ENCODE data around the gene GRK4.
"Not testable (repeated sequence)": the region's sequence is repeated elsewhere in the genome, so short reads cannot be mapped to it uniquely, and the experiment has no call there.

DNA sequence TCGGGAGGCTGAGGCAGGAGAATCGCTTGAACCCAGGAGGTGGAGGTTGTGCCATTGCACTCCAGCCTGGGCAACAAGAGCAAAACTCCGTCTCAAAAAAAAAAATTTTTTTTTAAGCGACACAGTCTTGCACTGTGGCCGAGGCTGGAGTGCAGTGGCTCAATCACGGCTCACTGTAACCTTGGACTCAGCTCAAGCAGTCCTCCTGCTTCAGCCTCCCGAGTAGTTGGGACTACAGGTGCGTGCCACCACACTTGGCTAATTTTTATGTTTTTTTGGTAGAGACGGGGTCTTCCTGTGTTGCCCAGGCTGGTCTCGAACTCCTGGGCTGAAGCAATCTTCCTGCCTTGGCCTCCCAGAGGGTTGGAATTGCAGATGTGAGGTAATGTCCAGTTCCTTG, 25.0 kb upstream of the GRK4 start:
- TF ChIP-seq, protein P1, sequence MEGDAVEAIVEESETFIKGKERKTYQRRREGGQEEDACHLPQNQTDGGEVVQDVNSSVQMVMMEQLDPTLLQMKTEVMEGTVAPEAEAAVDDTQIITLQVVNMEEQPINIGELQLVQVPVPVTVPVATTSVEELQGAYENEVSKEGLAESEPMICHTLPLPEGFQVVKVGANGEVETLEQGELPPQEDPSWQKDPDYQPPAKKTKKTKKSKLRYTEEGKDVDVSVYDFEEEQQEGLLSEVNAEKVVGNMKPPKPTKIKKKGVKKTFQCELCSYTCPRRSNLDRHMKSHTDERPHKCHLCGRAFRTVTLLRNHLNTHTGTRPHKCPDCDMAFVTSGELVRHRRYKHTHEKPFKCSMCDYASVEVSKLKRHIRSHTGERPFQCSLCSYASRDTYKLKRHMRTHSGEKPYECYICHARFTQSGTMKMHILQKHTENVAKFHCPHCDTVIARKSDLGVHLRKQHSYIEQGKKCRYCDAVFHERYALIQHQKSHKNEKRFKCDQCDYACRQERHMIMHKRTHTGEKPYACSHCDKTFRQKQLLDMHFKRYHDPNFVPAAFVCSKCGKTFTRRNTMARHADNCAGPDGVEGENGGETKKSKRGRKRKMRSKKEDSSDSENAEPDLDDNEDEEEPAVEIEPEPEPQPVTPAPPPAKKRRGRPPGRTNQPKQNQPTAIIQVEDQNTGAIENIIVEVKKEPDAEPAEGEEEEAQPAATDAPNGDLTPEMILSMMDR (IDR thresholded peaks at IDR 0.05): not testable (repeated sequence)
- TF ChIP-seq EP300 (IDR thresholded peaks at IDR 0.05): not testable (repeated sequence)
